WTC11 (cell line): ENCODE data around the gene UBAC2.

Experiments used
- CREB1 ChIP-seq: sonication (generic); formaldehyde crosslinking; IDR thresholded peaks from 2 replicates; pipeline ENCODE4 v1.8.0; 2023; ENCODE audit warnings: mild to moderate bottlenecking, missing genetic modification reagents
- JUN ChIP-seq: sonication (generic); formaldehyde crosslinking; IDR thresholded peaks from 2 replicates; pipeline ENCODE4 v1.8.0; 2023; ENCODE audit warnings: mild to moderate bottlenecking, missing genetic modification reagents
- NR3C1 ChIP-seq: sonication (generic); formaldehyde crosslinking; conservative IDR thresholded peaks from 2 replicates; pipeline ENCODE4 v1.8.1; 2023; ENCODE audit warnings: low read depth, mild to moderate bottlenecking, missing genetic modification reagents
- RELA ChIP-seq: sonication (generic); formaldehyde crosslinking; IDR thresholded peaks from 2 replicates; pipeline ENCODE4 v1.8.1; 2022; ENCODE audit warnings: missing genetic modification reagents, mild to moderate bottlenecking, borderline replicate concordance
- SP1 ChIP-seq: sonication (generic); formaldehyde crosslinking; conservative IDR thresholded peaks from 2 replicates; pipeline ENCODE4 v1.8.1; 2022; ENCODE audit warnings: missing genetic modification reagents
- TF ChIP-seq, protein P1 (sequence below): fragments of 200-600 bp; IDR thresholded peaks from 2 replicates; pipeline ENCODE4 v1.8.0; 2022; ENCODE audit warnings: antibody characterized with exemption
- TF ChIP-seq, protein P2 (sequence below): sonication (generic); formaldehyde crosslinking; IDR thresholded peaks from 2 replicates; pipeline ENCODE4 v1.8.0; 2023; ENCODE audit warnings: missing genetic modification reagents
- TF ChIP-seq, protein P3 (sequence below): fragments of 250-450 bp; sonication (Bioruptor Pico); conservative IDR thresholded peaks from 2 replicates; pipeline ENCODE4 v1.9.0; 2021; ENCODE audit warnings: mild to moderate bottlenecking

DNA sequence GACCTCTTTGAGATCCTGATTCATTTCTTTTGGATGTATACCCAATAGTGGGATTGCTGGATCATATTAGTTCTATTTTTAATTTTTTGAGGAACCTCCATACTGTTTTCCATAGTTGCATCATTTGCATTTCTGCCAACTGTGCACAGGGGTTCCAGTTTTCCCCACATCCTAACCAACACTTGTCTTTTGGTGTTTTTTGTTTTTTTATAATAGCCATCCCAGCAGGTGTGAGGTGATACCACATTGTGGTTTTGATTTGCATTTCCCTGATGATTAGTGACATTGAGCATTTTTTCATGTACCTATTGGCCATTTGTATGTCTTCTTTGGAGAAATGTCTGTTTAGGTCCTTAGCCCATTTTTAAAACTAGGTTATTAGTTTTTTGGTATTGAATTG, 125.4 kb downstream of the UBAC2 start:
- TF ChIP-seq, protein P1, sequence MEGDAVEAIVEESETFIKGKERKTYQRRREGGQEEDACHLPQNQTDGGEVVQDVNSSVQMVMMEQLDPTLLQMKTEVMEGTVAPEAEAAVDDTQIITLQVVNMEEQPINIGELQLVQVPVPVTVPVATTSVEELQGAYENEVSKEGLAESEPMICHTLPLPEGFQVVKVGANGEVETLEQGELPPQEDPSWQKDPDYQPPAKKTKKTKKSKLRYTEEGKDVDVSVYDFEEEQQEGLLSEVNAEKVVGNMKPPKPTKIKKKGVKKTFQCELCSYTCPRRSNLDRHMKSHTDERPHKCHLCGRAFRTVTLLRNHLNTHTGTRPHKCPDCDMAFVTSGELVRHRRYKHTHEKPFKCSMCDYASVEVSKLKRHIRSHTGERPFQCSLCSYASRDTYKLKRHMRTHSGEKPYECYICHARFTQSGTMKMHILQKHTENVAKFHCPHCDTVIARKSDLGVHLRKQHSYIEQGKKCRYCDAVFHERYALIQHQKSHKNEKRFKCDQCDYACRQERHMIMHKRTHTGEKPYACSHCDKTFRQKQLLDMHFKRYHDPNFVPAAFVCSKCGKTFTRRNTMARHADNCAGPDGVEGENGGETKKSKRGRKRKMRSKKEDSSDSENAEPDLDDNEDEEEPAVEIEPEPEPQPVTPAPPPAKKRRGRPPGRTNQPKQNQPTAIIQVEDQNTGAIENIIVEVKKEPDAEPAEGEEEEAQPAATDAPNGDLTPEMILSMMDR, result no peak
- TF ChIP-seq NR3C1 (CRISPR knock-in tag) (no peak), CREB1 (no peak), SP1 (CRISPR knock-in tag) (no peak), RELA (CRISPR knock-in tag) (no peak), JUN (no peak)
- TF ChIP-seq, protein P2, sequence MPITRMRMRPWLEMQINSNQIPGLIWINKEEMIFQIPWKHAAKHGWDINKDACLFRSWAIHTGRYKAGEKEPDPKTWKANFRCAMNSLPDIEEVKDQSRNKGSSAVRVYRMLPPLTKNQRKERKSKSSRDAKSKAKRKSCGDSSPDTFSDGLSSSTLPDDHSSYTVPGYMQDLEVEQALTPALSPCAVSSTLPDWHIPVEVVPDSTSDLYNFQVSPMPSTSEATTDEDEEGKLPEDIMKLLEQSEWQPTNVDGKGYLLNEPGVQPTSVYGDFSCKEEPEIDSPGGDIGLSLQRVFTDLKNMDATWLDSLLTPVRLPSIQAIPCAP, result no peak
- TF ChIP-seq, protein P3, sequence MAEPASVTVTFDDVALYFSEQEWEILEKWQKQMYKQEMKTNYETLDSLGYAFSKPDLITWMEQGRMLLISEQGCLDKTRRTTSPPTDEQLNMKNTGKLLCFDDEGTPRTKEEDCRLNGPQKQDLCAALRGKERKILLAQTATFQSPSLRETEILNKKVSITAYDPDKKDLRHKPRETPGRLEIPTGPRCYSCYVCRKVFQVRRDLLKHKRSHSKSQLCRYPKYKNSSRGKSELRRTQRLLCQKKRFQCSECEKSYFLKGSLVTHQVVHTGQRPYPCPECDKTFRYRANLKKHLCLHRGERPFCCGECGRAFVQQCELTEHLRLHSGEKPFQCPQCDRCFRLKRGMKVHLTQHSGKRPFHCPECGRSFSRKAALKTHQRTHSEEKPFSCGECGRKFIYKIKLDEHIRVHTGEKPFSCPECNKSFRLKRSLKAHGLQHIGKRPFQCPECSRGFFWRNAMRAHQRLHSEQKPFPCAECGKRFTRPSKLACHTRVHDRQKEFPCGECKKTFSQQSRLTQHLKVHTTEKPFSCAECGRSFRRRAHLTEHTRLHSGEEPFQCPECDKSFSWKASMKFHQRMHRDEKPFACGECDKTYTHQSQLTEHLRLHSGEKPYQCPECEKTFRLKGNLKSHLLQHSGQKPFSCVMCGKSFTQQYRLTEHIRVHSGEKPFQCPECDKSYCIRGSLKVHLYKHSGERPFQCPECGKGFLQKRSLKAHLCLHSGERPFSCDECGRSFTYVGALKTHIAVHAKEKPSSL (CRISPR knock-in tag), result no peak
